ENCODE data around the gene EYA2. TPM values are rescaled to one million over a fixed set of nuclear protein-coding genes. Genes with fewer than 3 reads are reported as not detected.

EYA2 gene
- total RNA-seq, 1 experiment from 2014 or later, result 0.74 TPM

DNA sequence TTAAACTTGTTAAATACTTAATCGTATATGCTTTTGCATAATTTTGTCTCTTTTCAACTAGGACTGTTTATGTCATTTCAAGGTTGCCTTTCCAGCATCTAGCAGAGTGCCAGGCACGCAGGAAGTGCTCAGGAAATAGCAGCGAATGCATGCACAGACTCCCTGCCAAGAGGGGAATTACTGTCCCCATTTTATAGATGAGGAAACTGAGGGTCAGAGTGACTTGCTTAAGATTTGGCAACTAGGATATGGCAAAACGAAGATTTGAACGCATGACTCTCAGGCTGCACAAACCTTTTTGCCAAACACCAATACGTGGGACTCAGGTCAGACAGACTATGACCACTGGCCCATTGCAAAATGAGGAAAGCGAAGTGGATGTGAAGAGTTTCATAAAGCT is 22.5 kb downstream of the EYA2 start:
- Histone ChIP-seq H2AFZ (ENCODE audit: low read length) (no peak overlapping the region), H3K4ac (ENCODE audit: low read depth, low read length) (no peak overlapping the region), H3K18ac (ENCODE audit: insufficient read length, low read depth, low read length) (no peak overlapping the region), H3K14ac (ENCODE audit: insufficient read depth, low read length) (no peak overlapping the region), H3K27me3 (ENCODE audit: insufficient read depth, low read length) (no peaks in the 10 kb centered on the region), H2BK15ac (ENCODE audit: low read depth, low read length) (no peak overlapping the region), H3K56ac (ENCODE audit: insufficient read length, low read depth, low read length) (no peak overlapping the region), H2BK120ac (ENCODE audit: low read depth, low read length, poor library complexity, severe bottlenecking) (no peak overlapping the region), H3K27ac (ENCODE audit: insufficient read length, low read depth, low read length) (no peak overlapping the region), H3K23me2 (ENCODE audit: insufficient read length, low read depth, low read length, poor library complexity, severe bottlenecking) (no peaks in the 10 kb centered on the region), H2BK12ac (ENCODE audit: insufficient read length, low read depth, low read length) (no peak overlapping the region), H3K9ac (ENCODE audit: extremely low read depth, insufficient read length, low read length) (no peak overlapping the region), H2AK5ac (ENCODE audit: insufficient read length, low read length) (no peak overlapping the region), H4K5ac (ENCODE audit: insufficient read length, low read depth, low read length) (no peak overlapping the region), H3K9me3 (ENCODE audit: control insufficient read depth, low read depth, low read length) (no peaks in the 10 kb centered on the region), H3K79me2 (ENCODE audit: insufficient read depth, low read length) (no peaks in the 10 kb centered on the region), H3K4me2 (ENCODE audit: insufficient read depth, insufficient read length, low read length) (no peak overlapping the region), H4K8ac (replicated peaks; ENCODE audit: insufficient read length, low read depth, low read length) (no peak overlapping the region), H2BK5ac (ENCODE audit: insufficient read length, low read length) (no peak overlapping the region), H3T11ph (ENCODE audit: low read length) (no peak overlapping the region), H4K91ac (ENCODE audit: insufficient read length, low read depth, low read length) (no peak overlapping the region), H3K23ac (ENCODE audit: insufficient read length, low read depth, low read length) (no peak overlapping the region), H4K20me1 (ENCODE audit: control insufficient read depth, insufficient read depth, insufficient read length) (no peaks in the 10 kb centered on the region), H2BK20ac (ENCODE audit: low read depth, low read length, poor library complexity, severe bottlenecking) (no peak overlapping the region), H3K79me1 (ENCODE audit: insufficient read depth, low read depth, low read length, poor library complexity, severe bottlenecking) (no peaks in the 10 kb centered on the region), H3K4me1 (ENCODE audit: insufficient read depth, low read length) (no peaks in the 10 kb centered on the region)
- H3K27me3 Mint-ChIP-seq (ENCODE audit: low read depth), result peaks cover 3% of the 10 kb centered on the region
- no peak overlapping the region for H3K4me3 Mint-ChIP-seq
- peaks cover 1 to 17% (median 2%) of the 10 kb centered on the region in 3 experiments; a peak in 2 of 7 replicates for H3K36me3 Mint-ChIP-seq (ENCODE audit: insufficient read depth in 1 of 3, low read depth in 3 of 3)
- TF ChIP-seq CTCF (conservative IDR thresholded peaks at IDR 0.05), result no peak
- H3K27ac Mint-ChIP-seq, result no peak overlapping the region
- peaks cover 10 to 11% of the 10 kb centered on the region in 2 experiments; a peak in 4 of 5 replicates for H3K9me3 Mint-ChIP-seq
- no peak for DNase-seq
- no CpG with 5 or more reads among the region's 7 CpGs for WGBS (ENCODE audit: extremely low coverage, insufficient read length, low lambda C conversion rate)
- H3K4me1 Mint-ChIP-seq, result peaks cover 6 to 9% of the 10 kb centered on the region in 2 experiments
